ENCODE measurements around the gene SYNE2. TPM values are rescaled to one million over a fixed set of nuclear protein-coding genes. Genes with fewer than 3 reads are reported as not detected.

The SYNE2 gene
- total and polyA plus RNA-seq, 2 of the 8 experiments (the other 6 are each of a cell fraction or from before 2014, with no cell fraction given), result 32.6 to 46.1 TPM

DNA sequence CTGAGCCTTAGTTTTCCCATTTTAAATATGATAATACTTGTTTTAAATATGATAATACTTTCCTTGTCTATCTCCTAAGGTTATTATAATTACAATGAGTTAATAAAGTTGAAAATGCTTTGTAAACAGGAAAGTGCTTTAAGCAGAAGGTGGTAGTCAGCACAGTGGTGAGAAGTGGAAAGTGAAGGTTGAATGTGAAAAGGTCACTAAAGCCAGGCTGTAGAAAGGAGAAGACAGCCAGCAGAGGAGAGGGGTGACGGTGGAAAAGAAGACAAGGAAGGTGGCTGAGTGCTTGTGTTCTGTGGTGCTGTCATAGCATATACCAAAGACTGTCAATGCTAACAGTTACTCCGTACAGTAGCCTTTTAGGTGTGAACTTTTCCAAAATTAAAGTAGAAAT, 323.5 kb downstream of the SYNE2 start:
- Histone ChIP-seq H4K20me1 (replicated peaks in 1 of 2; ENCODE audit: control insufficient read depth in 1 of 2, insufficient read depth in 2 of 2, low read length in 2 of 2) (no peaks in the 10 kb centered on the region), H3K23me2 (ENCODE audit: low read depth, low read length) (no peaks in the 10 kb centered on the region), H4K91ac (replicated peaks; ENCODE audit: insufficient read length, low read length) (no peak overlapping the region), H2AK5ac (ENCODE audit: low read depth, low read length) (no peak overlapping the region), H3K9ac (replicated peaks in 1 of 4; ENCODE audit: extremely low read depth in 1 of 4, low read depth in 3 of 4, low read length in 3 of 4) (no peak overlapping the region), H3K18ac (ENCODE audit: extremely low read depth, low read length) (no peak overlapping the region), H2BK12ac (ENCODE audit: low read depth, low read length) (no peak overlapping the region), H3K4me3 (ENCODE audit: extremely low read depth in 1 of 4, insufficient read depth in 2 of 4, low read depth in 3 of 4, low read length in 4 of 4) (no peak overlapping the region), H4K5ac (ENCODE audit: insufficient read length, low read depth, low read length) (no peak overlapping the region), H3K23ac (ENCODE audit: insufficient read length) (no peak overlapping the region), H3K79me1 (ENCODE audit: low read depth, low read length) (no peaks in the 10 kb centered on the region; the same call in 1 of the 2 replicates), H3K4ac (replicated peaks; ENCODE audit: insufficient read length, low read depth, low read length) (no peak overlapping the region), H3K4me1 (replicated peaks in 1 of 4; ENCODE audit: control insufficient read depth in 3 of 4, insufficient read depth in 4 of 4, low read length in 3 of 4) (no peaks in the 10 kb centered on the region), H3K27me3 (replicated peaks in 1 of 4; ENCODE audit: control insufficient read depth in 3 of 4, extremely low read depth in 1 of 4, insufficient read depth in 3 of 4, low read length in 3 of 4) (no peaks in the 10 kb centered on the region), H3K4me2 (ENCODE audit: insufficient read depth in 1 of 2, low read depth in 2 of 2, low read length in 2 of 2) (no peak overlapping the region), H2AFZ (ENCODE audit: low read length) (no peak overlapping the region), H4K8ac (ENCODE audit: extremely low read depth, insufficient read depth, low read length) (no peak overlapping the region), H3K56ac (replicated peaks; ENCODE audit: insufficient read length, low read depth, low read length) (no peak overlapping the region), H2BK120ac (replicated peaks; ENCODE audit: low read depth, low read length) (no peak overlapping the region), H3K27ac (ENCODE audit: low read depth, low read length) (no peak overlapping the region), H2BK20ac (ENCODE audit: low read length) (no peak overlapping the region), H3K36me3 (ENCODE audit: control insufficient read depth in 2 of 4, insufficient read depth in 4 of 4, low read length in 3 of 4) (peaks cover 0 to 15% (median 6%) of the 10 kb centered on the region in 4 experiments; a peak in 5 of 8 replicates), H3K14ac (ENCODE audit: insufficient read length) (no peak overlapping the region), H2BK5ac (ENCODE audit: low read depth, low read length) (no peak overlapping the region), H3K79me2 (ENCODE audit: control insufficient read depth in 1 of 2, insufficient read depth in 2 of 2, low read length in 2 of 2) (no peaks in the 10 kb centered on the region), H2BK15ac (ENCODE audit: low read length) (no peak overlapping the region), H3K9me3 (ENCODE audit: insufficient read depth in 2 of 2, low read depth in 1 of 2, low read length in 1 of 2) (no peaks in the 10 kb centered on the region)
- FAIRE-seq (no peak), DNase-seq (ENCODE audit: low read depth in 1 of 2, low spot score in 2 of 2) (no peak)
- POLR2A ChIA-PET (ENCODE audit: partially characterized antibody), result no interaction called here
- 77% methylated on average over 2 of the region's 2 CpGs; no CpG with 5 or more reads in 1 of the 2 experiments for WGBS, 2 experiments (ENCODE audit: extremely low coverage in 1 of 2, insufficient coverage in 1 of 2, insufficient read length in 1 of 2, insufficient replicate concordance in 2 of 2, low coverage in 1 of 2, low lambda C conversion rate in 2 of 2, missing lambda C conversion rate in 1 of 2)
- CTCF ChIA-PET (ENCODE audit: partially characterized antibody), result no interaction called here
- no peak for TF ChIP-seq SUZ12 (IDR thresholded peaks at IDR 0.05; ENCODE audit: low read length)
- no peak for TF ChIP-seq GABPA (IDR thresholded peaks at IDR 0.05; ENCODE audit: borderline replicate concordance, insufficient read depth, low read length)
- no peak for TF ChIP-seq CHD2 (IDR thresholded peaks at IDR 0.05; ENCODE audit: low read length)
- TF ChIP-seq FOSL1 (IDR thresholded peaks at IDR 0.05; ENCODE audit: insufficient read depth, low read depth, low read length), result no peak
- TF ChIP-seq SP2 (IDR thresholded peaks at IDR 0.05; ENCODE audit: low read length), result no peak
- no peak for TF ChIP-seq KDM4A (IDR thresholded peaks at IDR 0.05; ENCODE audit: low read depth, low read length, severe bottlenecking)
- no peak for TF ChIP-seq CEBPB (IDR thresholded peaks at IDR 0.05; ENCODE audit: low read depth, low read length)

All from H1 (cell line).